GM12878 (cell line): ENCODE measurements around the gene CDK5R1. TPM values are rescaled to one million over a fixed set of nuclear protein-coding genes. Genes with fewer than 3 reads are reported as not detected.

ENCODE experiments used
- CREB1 ChIP-seq: IDR thresholded peaks from 2 replicates; pipeline ENCODE4 v1.6.1; 2012; ENCODE audit warnings: low read depth, mild to moderate bottlenecking, inconsistent platforms
- MLLT1 ChIP-seq: fragments of 450-650 bp; IDR thresholded peaks from 2 replicates; pipeline ENCODE4 v1.6.1; 2016; ENCODE audit warnings: mild to moderate bottlenecking
- NR2C1 ChIP-seq: fragments of 450-650 bp; IDR thresholded peaks from 2 replicates; pipeline ENCODE4 v1.6.1; 2017; ENCODE audit warnings: antibody characterized with exemption, mild to moderate bottlenecking, moderate library complexity
- RAD21 ChIP-seq: IDR thresholded peaks from 2 replicates; pipeline ENCODE4 v1.6.1; 2011; ENCODE audit warnings: mild to moderate bottlenecking, low read depth, low read length, moderate library complexity; ENCODE audit not compliant: insufficient read depth
- RELB ChIP-seq: fragments of 450-650 bp; IDR thresholded peaks from 2 replicates; pipeline ENCODE4 v1.6.1; 2017; ENCODE audit warnings: low read depth, mild to moderate bottlenecking, moderate library complexity
- RFX5 ChIP-seq: IDR thresholded peaks from 2 replicates; pipeline ENCODE4 v1.6.1; 2011; ENCODE audit warnings: low read depth, low read length, improper control_type of control experiment
- TAF1 ChIP-seq: IDR thresholded peaks from 2 replicates; pipeline ENCODE4 v1.6.1; 2011; ENCODE audit warnings: mild to moderate bottlenecking, low read depth, low read length, borderline replicate concordance
- USF1 ChIP-seq: IDR thresholded peaks from 2 replicates; pipeline ENCODE4 v1.6.1; 2011; ENCODE audit warnings: borderline replicate concordance, low read depth, mild to moderate bottlenecking, moderate library complexity, mixed read lengths, low read length; ENCODE audit not compliant: insufficient read depth; ENCODE audit errors: extremely low read length
- ZBED1 ChIP-seq: IDR thresholded peaks from 2 replicates; pipeline ENCODE4 v1.6.1; 2016; ENCODE audit warnings: borderline replicate concordance
- ZBTB4 ChIP-seq: fragments of 450-650 bp; formaldehyde crosslinking; IDR thresholded peaks from 2 replicates; pipeline ENCODE4 v1.4.0; 2022; ENCODE audit warnings: mild to moderate bottlenecking, moderate library complexity
- ZNF384 ChIP-seq: IDR thresholded peaks from 2 replicates; pipeline ENCODE4 v1.6.1; 2012; ENCODE audit warnings: low read depth, mild to moderate bottlenecking, low read length, improper control_type of control experiment, borderline replicate concordance
- polyA plus RNA-seq, 11 experiments: library from polyadenylated mRNA; depleted of rRNA in 4 of 11; unstranded in 6 of 11; stranded (reverse) in 5 of 11; fragments of >200 nt; fragmentation: Nextera tagmentation in 4 of 11; fragmentation: Illumina TruSeq in 1 of 11; extraction: Ambion mirVana in 4 of 11; extraction: Trizol in 1 of 11; gene quantifications; 1 replicate in 1 of 11; 2 replicates in 10 of 11; pipeline versions ENCODE4 v1.2.1 to v1.2.3, GENCODE V29; 2011 to 2016; ENCODE audit warnings: inconsistent platforms in 2 of 11, missing spikeins in 2 of 11, low read depth in 1 of 11
- total RNA-seq, 4 experiments: library from RNA; depleted of rRNA in 3 of 4; stranded (reverse); fragments of >200 nt in 3 of 4; fragmentation: Illumina TruSeq in 1 of 4; extraction: Trizol in 1 of 4; gene quantifications; 2 replicates each; pipeline versions ENCODE4 v1.2.1 to v1.2.3, GENCODE V29; 2013 to 2021

The CDK5R1 gene
- total and polyA plus RNA-seq, 10 of the 15 experiments (the other 5 are each of a cell fraction or from before 2014, with no cell fraction given) = 1.1 to 28.3 (median 12.2) TPM

- TF ChIP-seq RELB = peak; percentile 98
- no peak for TF ChIP-seq ZBTB4
- TF ChIP-seq TAF1 = peak; percentile 36; the same call in 1 of the 2 replicates
- 0 out of 2 replicates have a peak, but pooled peaks have one; percentile 15 for TF ChIP-seq RAD21
- TF ChIP-seq MLLT1 = peak; percentile 92
- no peak for TF ChIP-seq NR2C1
- TF ChIP-seq ZNF384 = no peak
- TF ChIP-seq USF1 = no peak
- TF ChIP-seq ZBED1 = peak; percentile 88; the same call in 1 of the 2 replicates
- peak; percentile 79 for TF ChIP-seq CREB1
- TF ChIP-seq RFX5 = no peak
Measured at GRCh38 chr17:32503251-32504165, 16.7 kb downstream of the CDK5R1 start (continued).
